ENCODE data around the gene RAPGEF3.

Gene RAPGEF3

GRCh38 chr12:47785036-47785886, 26.6 kb upstream of the RAPGEF3 start:
- Histone ChIP-seq H3K27ac (peak overlapping the region in 1 of 2 donors; percentile 75), H3K4me3 (no peak overlapping the region)
- DNase-seq (ENCODE audit: low spot score): no peak
- no peak for TF ChIP-seq CTCF (IDR thresholded peaks at IDR 0.05)

- Histone ChIP-seq H3K4me3 (no peak overlapping the region), H3K27ac (peak overlapping the region in 1 of 2 donors; percentile 45)
- no peak for DNase-seq (ENCODE audit: low spot score)
- TF ChIP-seq CTCF (IDR thresholded peaks at IDR 0.05): no peak
These were observed 25.4 kb upstream of the RAPGEF3 start for GRCh38 chr12:47783821-47784819.

- peak overlapping the region in 1 of 2 donors; percentile 45 for H3K27ac ChIP-seq
- DNase-seq (ENCODE audit: low spot score): no peak
These were observed 24.5 kb upstream of the RAPGEF3 start for GRCh38 chr12:47783024-47783755.

DNA sequence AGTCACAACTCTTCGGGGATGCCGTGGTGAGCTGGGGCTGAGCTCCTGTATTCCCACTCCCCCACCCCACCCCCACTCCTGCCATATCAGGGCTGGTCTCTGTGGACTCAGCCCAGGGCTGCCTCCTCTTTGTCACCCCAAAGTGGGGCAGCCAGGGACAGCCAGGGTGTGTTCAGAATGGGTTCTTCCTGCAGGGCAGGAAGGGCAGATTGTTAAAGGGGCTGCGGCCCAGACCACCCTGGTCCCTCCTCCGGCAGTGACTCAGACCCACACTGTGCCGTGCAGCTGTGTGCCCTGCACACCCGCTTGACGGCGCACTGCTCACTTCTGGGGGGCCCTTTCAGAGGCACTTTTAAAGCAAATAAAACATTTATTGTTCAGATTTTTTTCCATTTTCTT, 23.7 kb upstream of the RAPGEF3 start:
- TF ChIP-seq CTCF (IDR thresholded peaks at IDR 0.05): no peak
- Histone ChIP-seq H3K27ac (peak overlapping the region in 1 of 2 donors; percentile 31), H3K4me3 (no peak overlapping the region)
- no peak for DNase-seq (ENCODE audit: low spot score)

More at GRCh38 chr12:47783024-47783755, 24.5 kb upstream of the RAPGEF3 start:
- no peak overlapping the region for H3K4me3 ChIP-seq
- no peak for TF ChIP-seq CTCF (IDR thresholded peaks at IDR 0.05)

DNA sequence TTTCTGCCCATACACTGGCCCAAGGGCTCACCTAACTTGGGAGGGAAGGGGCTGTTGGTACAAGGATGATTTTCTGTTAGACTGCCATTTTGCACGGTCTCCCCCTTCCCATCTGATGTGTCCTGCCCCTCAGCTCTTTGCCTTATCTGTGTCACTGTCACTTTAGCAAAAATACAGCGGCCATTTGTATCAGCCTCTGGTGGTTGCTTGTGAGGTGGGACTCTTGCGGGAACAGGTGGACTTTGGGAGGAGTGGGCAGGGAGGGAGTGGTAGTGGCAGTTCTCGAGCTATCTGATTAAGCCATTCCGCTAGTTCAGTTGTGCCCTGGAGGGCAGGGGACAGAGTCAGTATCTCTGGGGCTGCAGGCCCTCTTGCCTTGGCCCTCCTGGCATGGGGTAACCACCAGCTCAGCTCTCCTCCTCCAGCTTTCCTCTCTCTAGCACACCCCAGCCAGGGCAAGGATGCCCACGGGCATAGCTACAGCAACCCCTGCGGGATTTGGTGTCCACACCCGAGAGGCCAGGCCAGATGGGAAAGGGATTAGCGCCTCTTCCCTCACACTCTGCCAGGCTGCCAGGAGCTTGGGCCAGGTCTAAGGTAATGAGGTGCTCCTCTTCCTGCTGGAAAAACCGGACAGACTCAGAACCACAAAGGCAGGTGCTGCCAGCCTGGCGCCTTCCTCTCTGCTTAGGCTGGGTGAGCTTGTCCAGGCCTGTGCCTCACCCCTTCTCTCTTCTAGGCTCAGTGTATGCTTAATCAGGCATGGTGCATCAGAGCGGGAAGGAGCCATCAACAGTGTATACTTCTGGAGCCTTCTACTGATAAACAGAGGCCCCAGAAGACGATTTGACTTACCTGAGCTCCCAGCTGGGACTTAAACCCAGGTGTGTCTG, 23.0 kb upstream of the RAPGEF3 start:
- H3K4me3 ChIP-seq: no peak overlapping the region
- H3K27ac ChIP-seq: peak overlapping the region in 1 of 2 donors; percentile 31
- TF ChIP-seq CTCF (IDR thresholded peaks at IDR 0.05): no peak
- DNase-seq (ENCODE audit: low spot score): no peak

All from coronary artery (tissue), 2 donors.